ENCODE results near the gene RSPO3.

The RSPO3 gene

DNA sequence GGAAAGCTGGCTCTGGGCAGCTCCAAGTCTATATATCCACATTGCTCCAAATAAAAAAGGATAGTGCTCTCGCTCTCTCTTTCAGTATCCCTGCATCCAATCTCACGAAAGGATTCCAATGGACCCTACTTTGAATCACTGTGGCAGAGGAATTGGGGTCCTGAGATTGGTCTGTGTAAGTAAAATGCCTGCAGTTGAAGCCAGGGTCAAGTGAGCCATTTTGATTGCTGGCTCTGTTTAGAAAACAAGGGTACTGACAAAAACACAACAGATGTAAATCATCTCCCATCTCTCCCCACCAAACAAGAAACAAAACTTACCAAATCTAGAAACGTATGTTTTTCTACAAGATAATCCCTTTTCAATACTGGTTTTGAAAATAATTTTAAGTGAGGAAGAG lies 45.6 kb downstream of the RSPO3 start:
- DNase-seq, result no peak

DNA sequence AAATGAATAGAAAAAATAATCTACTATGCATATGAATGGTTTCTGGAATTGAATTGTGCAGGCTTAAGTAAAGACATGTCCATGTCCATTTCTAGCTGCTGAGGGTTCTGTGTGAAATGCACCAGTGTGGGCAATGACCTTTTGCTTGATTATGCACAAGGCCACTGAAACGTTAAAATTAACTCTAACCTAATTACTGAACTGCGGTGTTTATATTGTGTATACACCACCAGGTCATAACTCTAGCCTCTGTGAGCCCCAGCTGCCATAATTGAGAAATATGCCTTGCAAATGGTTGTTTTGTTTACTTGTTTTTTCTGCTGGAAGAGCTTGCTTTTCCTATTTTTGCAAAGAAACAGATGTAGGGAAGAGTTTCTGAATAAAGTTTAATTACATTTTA lies 46.1 kb downstream of the RSPO3 start:
- no peak for DNase-seq

DNA sequence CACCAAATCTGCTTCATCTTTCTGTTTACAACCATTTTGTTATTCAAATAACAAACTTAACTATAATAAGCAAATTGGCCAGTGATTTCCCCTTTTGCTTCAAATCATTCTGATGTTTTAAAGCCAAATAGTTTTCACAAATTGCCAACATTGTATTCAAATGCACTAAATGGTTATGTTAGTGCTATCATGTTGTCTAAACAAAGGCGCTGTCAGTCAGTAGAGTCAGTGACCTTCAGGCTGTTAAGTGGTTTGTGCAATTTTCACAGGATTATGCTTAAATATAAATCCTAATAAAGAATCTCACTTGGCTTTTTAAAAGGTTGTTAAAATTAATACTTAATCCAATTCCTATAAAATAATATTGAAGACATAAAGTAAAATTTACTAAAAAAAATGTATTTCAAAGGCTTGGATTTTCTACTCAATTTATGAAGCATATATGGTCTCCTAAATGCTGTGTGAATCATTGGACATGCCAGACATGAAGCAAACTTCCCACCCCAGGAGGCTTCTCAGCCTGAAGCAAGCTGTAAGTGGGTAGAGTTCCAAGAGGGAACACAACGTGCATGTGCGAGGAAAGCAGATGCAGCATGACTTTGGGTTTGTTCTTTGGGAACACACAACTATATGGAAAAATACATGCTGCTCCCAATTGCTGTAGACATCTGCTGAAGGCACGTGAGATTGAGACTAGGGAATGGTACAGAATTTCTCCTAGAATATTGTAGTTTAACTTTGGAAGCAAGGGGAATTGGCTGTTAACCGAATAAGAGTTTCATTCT lies 54.9 kb downstream of the RSPO3 start:
- no peak for DNase-seq

DNA sequence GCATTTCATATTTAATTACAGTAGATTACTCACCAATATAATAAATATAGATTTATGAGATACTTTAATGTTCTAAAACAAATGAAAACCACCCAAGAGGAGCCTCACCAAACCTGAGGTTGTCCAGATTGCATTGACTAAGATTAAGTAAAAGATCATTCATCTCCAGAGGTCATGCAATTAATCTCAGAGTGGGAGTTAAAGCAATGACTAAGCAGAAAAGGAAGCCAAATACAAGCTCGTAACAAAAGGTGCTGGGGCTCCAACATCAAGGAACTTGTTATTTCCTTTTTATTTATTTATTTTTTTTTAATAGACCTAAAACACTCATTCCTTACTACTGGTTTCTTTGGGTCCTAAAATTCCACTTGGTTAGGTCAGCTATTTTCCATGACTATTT lies 57.7 kb downstream of the RSPO3 start:
- peak; percentile 78 for DNase-seq

DNA sequence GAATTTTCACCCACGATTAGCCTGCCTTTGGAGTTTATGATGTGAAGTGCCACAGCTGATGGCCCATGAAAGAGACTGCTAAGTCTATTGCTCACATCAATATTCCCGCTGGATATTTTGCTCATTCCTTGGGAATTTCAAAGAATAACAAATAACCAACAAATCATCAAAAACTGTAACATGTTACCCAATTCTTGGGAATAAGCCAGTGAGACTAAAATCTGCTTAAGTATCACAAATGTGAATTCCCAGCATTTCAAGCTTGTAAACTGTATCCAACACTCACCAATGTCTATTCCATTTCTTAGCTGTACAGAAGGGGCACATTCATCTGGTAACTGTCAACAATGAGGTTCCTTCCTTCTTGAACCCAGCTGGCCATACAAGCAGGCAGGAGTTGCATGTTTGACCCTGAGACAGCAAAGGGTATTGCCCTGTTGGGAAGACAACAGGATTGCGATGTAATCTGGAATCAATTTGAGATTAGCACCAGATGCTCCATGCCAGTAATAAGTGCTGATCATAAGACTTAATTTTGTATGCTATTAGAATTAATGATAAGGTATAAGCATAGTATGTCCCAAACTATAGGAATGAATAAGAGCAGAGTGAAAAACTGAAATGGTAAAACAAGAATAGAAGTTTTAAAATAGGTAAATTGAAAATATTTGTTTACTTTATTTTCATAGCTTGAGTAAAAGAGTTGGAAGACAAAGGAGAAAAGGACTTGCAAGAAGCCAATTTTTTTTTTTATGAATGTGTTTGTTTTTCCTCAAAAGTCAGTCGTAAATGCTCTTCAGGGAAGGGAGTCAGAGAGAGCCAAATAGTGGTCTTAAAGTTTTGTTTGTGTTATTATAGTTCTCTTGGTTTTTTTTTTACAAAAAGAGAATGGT lies 58.8 kb downstream of the RSPO3 start:
- peak; percentile 89 for DNase-seq

DNA sequence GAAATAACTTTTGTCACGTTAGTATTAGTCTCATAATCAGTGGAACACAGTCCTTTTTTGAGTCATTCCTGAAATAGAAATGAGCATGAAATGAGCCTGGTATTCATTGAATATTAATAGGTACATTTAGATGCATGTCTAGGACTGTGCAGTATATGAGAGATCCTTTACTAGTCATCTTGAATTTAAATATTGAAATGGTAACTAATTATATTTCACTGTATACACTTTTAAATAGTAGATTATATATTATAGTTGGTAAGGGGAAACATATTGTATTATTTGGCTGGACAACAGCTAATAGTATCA lies 59.4 kb downstream of the RSPO3 start:
- DNase-seq, result no peak

DNA sequence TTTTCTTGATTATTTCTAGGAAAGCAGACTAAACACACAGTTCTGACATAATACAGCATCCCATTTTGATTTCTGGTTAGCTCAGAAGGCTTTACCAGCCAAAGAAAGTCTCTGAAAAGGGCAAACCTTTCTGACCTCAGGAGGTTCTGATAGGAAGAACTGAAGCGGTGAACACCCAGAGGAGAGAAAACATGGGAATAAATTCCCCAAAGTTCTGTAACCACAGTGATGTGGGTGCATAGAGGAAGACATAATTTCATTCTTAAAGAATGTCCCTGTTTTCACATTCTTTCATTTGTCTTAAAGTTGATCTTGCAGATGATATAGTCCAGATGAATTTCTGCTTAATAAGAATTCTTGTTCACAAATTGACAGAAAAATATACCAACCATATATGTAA lies 60.3 kb downstream of the RSPO3 start:
- peak; percentile 67 for DNase-seq

DNA sequence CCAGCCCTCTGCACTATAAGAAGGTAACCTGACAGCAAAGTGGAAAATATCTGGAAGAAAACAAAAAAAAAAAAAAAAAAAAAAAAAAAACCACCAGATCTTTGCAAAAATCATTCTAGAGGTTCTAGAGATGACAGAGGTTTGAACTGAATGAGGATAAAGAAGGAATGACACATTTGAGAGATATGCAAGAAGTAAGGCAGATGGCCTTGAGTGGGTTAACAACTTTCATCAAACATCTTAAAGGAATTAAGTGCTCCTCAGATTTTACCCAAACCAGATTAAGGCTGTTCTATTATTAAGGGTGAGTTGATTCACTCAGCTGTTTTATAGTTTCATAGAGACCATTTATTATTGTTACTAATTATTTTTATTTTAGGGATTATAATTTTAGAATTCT lies 62.0 kb downstream of the RSPO3 start:
- peak; percentile 79 for DNase-seq

DNA sequence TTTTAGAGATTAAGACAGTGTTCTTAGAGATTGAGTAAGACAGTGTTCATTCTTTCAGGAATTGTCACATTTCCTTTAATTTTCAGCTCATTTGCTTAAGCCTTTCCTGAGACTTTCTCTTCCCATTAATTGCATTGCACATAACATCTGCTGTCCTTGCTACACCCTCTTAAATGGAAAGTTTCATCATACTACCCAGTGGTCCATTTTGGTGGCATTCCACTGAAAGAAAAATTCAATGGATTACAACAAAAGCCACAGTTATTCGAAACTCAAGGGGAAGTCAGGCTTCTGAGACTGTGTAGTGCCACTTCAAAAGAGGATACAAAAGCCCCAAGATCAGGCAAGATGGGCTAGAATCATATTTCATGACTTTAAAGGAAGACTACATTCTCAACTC lies 64.0 kb downstream of the RSPO3 start:
- DNase-seq, result peak; percentile 90

DNA sequence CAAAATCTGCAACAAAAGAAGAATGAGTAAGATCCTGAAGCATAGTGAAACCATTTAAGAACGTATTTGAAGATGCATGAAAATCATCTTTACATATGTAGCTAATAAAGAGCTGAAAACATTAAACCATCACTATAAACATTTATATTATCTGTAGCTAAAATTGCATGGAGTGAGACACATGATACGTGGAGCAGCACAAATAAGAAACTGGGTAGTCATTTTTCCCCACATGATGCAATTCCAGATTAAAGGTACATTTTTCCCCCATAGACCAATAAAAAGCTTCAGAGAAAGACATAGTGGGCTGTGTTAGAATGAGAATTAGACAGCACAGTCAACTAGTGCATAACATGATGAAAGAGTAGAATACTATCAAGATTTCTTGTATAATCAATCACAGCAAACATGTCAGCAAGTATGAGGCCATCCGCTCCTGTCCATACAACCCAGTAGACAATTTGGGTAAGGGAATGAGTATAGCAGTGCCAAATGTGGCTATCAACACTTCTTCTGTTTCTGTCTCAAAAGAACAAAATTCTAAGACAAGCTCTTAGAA lies 67.0 kb downstream of the RSPO3 start:
- peak; percentile 68 for DNase-seq

DNA sequence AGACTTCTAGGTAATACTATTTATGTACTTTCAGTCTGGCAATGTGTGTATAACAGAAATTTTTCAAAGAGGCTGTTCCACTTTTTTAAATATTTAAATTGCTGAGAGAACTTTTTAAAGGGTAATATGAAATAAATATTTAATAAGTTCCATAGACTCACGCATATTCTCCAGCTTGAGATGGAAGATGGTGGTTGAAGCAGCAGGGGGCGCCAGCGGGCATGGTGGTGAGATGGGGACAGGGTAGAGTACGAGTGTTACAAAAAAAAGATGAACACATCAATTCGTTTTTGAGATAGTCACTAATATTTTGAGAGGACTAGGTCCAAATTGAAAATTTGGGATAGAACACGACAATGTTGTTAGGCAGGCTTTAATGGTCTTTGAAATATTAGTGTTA lies 68.4 kb downstream of the RSPO3 start:
- no peak for DNase-seq

DNA sequence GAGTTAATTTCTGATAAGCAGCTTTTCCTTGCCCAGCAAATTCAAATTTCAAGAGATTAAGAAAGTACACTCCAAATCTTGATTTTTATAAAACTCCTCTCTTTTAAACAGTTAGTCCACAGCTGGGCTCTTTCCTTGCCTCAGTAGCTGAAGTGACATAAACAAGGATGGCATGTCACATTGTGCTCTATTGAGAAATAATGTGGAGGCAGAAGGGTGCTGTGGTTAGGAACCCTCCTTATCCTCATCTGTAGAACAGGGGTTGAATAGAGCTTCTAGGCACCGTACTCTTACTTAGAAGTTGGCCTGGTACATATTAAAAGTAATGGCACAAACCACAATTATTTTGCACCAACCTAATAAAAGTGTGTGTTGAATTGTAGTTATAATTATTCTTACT lies 70.3 kb downstream of the RSPO3 start:
- no peak for DNase-seq

DNA sequence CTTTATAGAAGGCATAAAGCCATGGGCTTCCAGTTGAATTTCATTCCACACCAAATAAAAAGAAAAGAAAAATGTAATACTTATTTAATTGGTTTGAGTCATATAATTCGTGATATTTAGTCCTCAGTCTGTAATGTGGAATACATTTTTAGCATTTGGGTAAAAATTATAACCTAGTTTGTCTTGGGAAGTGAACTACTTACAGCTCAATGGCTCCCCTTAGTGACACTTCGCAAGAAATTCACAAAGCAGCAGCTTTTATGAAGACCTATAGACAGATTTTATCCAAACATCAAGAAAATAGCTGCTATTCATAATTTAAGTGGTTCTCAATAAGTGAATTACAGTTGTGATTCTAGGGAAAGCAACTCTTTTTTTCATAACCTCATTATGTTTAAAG lies 72.1 kb downstream of the RSPO3 start:
- peak; percentile 55 for DNase-seq

DNA sequence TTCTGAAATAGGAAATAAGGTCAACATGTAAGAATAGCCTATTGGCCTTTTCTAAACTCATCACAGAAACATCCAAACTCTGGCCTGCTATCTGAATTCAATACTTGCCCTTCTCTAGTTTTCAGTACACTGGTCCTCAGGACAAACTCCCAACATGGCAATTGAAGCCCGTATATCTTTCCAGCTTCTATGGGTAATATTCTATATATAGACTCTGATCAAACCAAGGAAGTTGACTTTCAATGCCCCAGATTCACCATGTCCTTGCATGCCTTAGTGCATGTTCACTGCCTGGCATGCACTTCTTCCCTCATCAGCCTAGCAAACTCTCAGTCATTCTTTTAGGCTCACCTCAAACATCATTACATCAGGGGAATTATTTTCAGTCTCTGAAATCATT lies 73.2 kb downstream of the RSPO3 start:
- DNase-seq, result peak; percentile 70

DNA sequence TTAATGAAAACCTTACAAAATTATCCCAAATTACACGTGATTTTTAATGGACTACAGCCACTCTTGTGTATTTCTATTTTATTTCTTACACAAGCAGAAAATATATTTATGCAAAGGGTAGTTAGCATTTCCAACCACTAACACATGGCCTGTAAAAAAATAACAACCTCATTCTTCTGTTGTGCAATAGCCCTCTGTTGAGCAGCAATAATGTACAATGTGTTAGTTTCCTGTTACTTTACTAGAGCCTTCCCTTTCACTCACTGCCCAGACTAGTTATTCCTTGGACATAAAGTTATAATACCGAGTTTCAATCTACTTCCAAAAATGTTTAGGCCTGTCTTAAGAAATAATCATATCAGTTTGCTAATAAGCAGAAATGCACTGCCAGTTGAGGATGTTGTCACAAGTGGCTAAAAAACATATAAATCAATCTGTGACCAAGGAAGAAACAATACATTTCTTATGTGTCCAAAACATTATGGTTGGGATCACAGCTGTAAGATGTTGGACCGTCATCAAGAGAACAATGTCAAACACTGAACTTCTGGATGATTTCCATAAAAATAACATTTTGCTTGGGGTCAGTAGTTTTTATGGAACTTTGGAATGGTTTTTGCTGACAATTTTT lies 74.6 kb downstream of the RSPO3 start:
- peak; percentile 69 for DNase-seq

DNA sequence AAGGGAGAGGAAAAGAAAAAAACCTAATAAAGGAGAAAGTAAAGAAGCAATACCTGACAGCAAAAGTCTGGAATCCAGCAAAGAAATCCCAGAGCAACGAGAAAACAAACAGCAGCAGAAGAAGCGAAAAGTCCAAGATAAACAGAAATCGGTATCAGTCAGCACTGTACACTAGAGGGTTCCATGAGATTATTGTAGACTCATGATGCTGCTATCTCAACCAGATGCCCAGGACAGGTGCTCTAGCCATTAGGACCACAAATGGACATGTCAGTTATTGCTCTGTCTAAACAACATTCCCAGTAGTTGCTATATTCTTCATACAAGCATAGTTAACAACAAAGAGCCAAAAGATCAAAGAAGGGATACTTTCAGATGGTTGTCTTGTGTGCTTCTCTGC lies 77.4 kb downstream of the RSPO3 start:
- no peak for DNase-seq

DNA sequence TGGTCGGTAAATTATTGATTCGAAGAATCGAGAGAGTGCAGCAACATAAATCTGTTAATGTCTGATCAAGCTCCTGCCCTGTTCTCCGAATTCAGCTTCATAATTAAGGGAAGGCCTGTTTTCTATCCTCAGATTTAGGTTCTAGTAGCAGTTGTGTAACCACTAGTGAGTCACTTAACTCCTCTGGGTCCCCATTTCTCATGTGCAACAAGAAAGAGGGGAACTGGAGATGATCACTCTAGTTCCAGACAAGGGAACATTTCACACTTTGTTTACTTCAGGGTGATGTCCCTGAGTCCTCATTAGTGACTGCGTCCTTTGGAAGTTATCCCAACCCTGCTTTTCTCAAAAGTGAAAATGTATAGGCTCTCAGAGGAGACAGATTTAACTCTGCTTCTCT lies 80.1 kb downstream of the RSPO3 start:
- DNase-seq, result peak; percentile 28

DNA sequence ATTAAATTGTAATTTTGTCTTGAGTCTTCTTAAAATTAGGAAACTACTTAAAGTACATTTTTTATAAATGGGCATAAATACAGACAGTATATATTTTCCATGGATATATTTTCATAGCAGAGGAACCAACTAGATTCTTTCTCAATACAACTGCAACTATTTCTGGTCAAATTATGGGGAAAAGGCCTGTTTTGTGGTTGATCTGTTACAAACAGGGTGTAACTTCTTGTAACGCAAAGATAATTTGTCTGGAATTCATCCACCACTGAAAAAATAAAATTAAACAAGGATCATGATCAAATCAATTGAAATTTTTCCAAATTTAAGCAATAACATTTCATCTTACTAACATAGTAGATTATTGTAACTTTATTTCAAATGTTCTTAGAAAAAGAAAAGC lies 81.0 kb downstream of the RSPO3 start:
- no peak for DNase-seq

DNA sequence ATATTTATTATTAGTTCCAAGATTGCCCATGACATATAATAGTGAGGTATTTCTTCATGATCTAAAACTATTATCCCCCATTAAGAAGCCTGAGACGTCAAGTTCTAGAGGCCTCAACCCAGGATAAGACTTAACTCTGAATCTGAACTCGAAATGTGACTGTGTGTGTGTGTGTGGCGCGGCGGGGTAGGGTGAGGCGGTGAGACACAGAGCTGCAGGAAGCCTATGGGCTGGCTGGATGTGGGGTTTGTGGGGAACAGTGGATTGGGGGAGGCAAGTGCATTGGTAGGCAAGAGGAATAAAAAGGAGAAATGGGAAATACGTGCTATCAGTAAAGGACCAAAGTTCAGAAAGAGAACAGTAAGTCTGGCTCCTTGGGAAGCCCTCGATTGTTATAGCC lies 81.6 kb downstream of the RSPO3 start:
- no peak for DNase-seq

DNA sequence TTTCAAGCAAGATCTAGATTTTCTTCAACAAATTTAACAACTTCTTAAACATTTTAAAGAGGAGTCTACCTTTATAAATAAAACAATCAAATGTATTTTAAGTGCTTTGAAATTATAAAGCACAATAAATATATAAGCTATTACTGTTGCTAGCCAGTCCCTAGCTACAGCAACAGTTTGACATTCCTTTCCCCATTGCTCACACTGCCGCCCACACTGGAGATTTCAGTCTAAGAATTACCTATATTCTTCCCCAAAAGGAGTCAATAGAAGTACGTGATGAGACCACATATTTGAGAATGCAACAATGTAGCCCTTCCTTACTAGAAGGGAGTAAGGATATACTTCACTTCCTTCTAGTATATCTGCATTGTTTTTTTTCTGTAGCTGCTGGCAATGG lies 82.8 kb downstream of the RSPO3 start:
- peak; percentile 76 for DNase-seq

DNA sequence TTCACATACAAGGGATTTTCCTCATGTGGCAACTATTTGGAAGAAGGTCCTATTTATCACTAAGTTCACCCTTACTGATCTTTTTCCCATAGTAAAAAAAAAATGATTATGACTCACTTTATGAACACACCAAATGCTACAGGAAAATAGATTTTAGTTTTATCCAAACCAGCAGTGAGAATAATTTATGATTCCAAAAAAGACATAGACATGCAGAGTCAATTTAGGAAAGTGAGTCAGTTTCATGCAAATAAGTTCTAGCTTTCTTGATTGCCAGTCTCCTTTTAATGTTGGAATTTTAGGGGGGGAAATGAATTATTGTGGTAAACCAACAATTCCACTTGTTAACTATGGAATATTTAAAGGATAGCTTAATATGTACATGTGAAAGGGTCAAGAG lies 84.2 kb downstream of the RSPO3 start:
- DNase-seq, result peak; percentile 85

DNA sequence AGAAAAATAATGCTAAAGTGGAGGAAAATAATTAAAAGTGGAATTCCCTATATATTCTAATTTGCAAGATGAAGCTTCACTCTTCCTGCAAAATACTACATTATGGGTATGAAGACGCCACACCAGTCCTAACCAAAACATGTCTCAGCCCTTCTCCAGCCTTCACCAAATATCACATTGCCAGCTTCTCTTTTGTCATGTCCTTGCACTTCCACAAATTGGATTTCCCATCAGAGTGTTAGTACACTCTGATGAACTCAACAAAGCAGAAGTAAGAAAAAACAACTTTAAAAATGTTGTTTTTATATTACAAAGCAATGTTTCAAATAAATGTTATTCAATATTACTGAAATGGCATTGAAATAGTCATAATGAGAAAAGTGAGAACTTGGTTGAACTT lies 85.8 kb downstream of the RSPO3 start:
- no peak for DNase-seq

DNA sequence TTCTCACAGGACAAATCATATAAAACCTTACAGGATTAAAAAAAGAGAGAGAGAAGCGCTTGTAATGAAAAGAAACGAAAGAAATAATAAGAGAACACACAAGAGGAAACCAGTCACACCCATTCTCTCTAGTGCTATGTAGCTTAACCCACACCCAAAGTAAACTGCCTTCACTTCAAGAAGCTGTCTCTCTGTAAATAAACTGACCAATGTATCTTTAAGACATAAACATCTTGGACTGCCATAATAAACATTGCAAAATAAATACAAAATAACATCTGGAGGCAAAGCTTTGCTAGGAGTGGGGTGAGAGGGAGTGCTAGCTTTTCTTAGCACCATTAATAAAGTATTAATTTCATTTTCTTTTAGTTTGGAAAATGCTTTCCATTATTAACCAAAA lies 86.6 kb downstream of the RSPO3 start:
- DNase-seq, result no peak
